Suprapubic skin (tissue), 4 donors: ENCODE measurements around the gene PLEKHB2. TPM values are rescaled to one million over a fixed set of nuclear protein-coding genes. Genes with fewer than 3 reads are reported as not detected.

Experiments
- DNase-seq, 2 donors: peaks; one replicate each; pipeline ENCODE4 v3.0.0-alpha.2; 2019; ENCODE audit warnings: low spot score in 2 of 2
- H3K27ac ChIP-seq: fragments of 200-600 bp; sonication (generic); one replicate; pipeline ENCODE4 v1.5.1; 2019
- H3K27me3 ChIP-seq: fragments of 200-600 bp; sonication (generic); one replicate; pipeline ENCODE4 v1.5.1; 2019
- H3K36me3 ChIP-seq: fragments of 200-600 bp; sonication (generic); one replicate; pipeline ENCODE4 v1.5.1; 2019
- H3K4me1 ChIP-seq: fragments of 200-600 bp; sonication (generic); one replicate; pipeline ENCODE4 v1.5.1; 2019
- H3K4me3 ChIP-seq: fragments of 200-600 bp; sonication (generic); one replicate; pipeline ENCODE4 v1.5.1; 2019; ENCODE audit warnings: mild to moderate bottlenecking
- H3K9me3 ChIP-seq: fragments of 200-600 bp; sonication (generic); one replicate; pipeline ENCODE4 v1.5.1; 2019
- EP300 ChIP-seq: sonication (generic); formaldehyde crosslinking; IDR thresholded peaks from one replicate; pipeline ENCODE4 v1.6.1; 2017; ENCODE audit warnings: antibody characterized with exemption
- POLR2A ChIP-seq, 2 donors: fragments of 450-650 bp; IDR thresholded peaks; one replicate each; pipeline ENCODE4 v1.6.1; 2017; ENCODE audit warnings: antibody characterized with exemption in 2 of 2, mild to moderate bottlenecking in 2 of 2, moderate library complexity in 2 of 2
- POLR2AphosphoS5 ChIP-seq, 3 donors: sonication (generic); formaldehyde crosslinking; IDR thresholded peaks; one replicate each; pipeline ENCODE4 v1.6.1; 2017; ENCODE audit warnings: antibody characterized with exemption in 3 of 3
- WGBS: methylation state at CpG from one replicate; pipeline ENCODE4 v1.1.5; 2018; 5-methylcytosine and 5-hydroxymethylcytosine counted together
- total RNA-seq, 4 donors: library from RNA; depleted of rRNA; stranded (reverse); fragments of >200 nt; gene quantifications; one replicate each; pipeline ENCODE4 v1.1.0, GENCODE V29; 2016
- TF ChIP-seq, protein P1 (sequence below), 2 donors: fragments of 200-600 bp in 1 of 2; fragments of 450-650 bp in 1 of 2; sonication (generic) in 1 of 2; IDR thresholded peaks; one replicate each; pipeline ENCODE4 v1.5.1; 2016 to 2019; ENCODE audit warnings: antibody characterized with exemption in 2 of 2, mild to moderate bottlenecking in 1 of 2, moderate library complexity in 1 of 2

PLEKHB2 gene
- total RNA-seq, 4 donors from 2014 or later = 44.9 to 59.9 (median 54.4) TPM

DNA sequence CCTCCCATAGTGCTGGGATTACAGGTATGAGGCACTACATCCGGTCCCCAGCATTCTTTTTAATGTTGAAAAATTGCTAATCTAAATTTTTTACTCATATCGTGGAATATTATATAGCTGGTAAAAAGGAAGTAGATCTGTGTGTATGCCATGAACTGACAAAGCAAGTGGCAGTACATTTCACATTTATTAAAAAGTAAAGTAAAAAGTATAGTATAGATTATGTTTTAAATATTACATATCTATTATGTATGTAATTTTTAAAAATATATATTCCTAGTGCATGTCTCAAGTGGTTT lies 25.1 kb downstream of the PLEKHB2 start:
- 97% methylated on average over 2 of the region's 2 CpGs for WGBS
- TF ChIP-seq, protein P1, sequence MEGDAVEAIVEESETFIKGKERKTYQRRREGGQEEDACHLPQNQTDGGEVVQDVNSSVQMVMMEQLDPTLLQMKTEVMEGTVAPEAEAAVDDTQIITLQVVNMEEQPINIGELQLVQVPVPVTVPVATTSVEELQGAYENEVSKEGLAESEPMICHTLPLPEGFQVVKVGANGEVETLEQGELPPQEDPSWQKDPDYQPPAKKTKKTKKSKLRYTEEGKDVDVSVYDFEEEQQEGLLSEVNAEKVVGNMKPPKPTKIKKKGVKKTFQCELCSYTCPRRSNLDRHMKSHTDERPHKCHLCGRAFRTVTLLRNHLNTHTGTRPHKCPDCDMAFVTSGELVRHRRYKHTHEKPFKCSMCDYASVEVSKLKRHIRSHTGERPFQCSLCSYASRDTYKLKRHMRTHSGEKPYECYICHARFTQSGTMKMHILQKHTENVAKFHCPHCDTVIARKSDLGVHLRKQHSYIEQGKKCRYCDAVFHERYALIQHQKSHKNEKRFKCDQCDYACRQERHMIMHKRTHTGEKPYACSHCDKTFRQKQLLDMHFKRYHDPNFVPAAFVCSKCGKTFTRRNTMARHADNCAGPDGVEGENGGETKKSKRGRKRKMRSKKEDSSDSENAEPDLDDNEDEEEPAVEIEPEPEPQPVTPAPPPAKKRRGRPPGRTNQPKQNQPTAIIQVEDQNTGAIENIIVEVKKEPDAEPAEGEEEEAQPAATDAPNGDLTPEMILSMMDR (IDR thresholded peaks at IDR 0.05) = no peak
- TF ChIP-seq POLR2A (IDR thresholded peaks at IDR 0.05) = no peak
- no peak for TF ChIP-seq POLR2AphosphoS5 (IDR thresholded peaks at IDR 0.05)
- TF ChIP-seq EP300 = no peak
- Histone ChIP-seq H3K9me3 (no peaks in the 10 kb centered on the region), H3K4me1 (no peaks in the 10 kb centered on the region), H3K27ac (no peak overlapping the region), H3K36me3 (peaks cover 81% of the 10 kb centered on the region), H3K27me3 (no peaks in the 10 kb centered on the region), H3K4me3 (no peak overlapping the region)
- no peak for DNase-seq

DNA sequence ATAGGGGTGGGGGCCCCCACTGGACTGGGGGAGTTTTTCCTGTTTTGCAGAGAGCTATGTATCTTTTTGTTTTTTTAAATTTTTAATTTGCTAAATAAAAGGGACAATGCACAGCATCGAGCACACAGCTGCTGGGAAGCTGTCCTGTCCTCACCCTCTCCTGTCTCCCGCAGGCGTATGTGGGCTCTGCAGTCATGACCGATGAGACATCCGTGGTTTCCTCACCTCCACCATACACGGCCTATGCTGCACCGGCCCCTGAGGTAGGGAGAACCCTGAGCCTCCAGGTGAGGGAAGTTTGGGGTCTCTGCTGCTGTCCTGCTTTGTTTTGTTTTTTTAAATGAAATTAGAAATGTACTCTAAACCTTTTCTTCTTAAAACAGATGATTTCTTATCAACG lies 27.6 kb downstream of the PLEKHB2 start:
- Histone ChIP-seq H3K27me3 (no peaks in the 10 kb centered on the region), H3K36me3 (peaks cover 59% of the 10 kb centered on the region), H3K27ac (no peak overlapping the region), H3K4me1 (no peaks in the 10 kb centered on the region), H3K9me3 (no peaks in the 10 kb centered on the region), H3K4me3 (no peak overlapping the region)
- no peak for DNase-seq
- 90% methylated on average over 8 of the region's 8 CpGs for WGBS
- no peak for TF ChIP-seq POLR2AphosphoS5 (IDR thresholded peaks at IDR 0.05)
- TF ChIP-seq, protein P1 (IDR thresholded peaks at IDR 0.05) = no peak
- no peak for TF ChIP-seq POLR2A (IDR thresholded peaks at IDR 0.05)
- TF ChIP-seq EP300 = no peak

DNA sequence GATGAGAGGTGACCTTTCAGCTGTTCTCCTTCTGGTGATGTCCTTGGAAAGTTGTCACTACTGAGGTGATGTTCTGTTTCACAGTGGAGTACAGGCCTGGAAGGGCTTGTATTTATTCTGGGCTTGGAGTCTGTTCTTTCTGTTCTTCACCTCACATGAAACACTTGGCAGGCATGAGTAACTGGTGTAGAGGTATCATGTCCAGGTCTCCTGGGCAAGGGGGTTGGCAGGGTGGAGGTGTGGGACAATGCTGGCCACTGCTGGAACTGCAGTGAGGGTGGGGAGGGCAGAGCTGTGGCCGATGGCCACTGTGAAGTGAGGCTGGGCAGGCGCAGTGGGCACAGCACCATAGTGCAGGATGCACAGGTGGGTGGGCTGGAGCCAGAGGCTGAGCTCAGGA lies 35.4 kb downstream of the PLEKHB2 start:
- no peak for DNase-seq
- whole genome bisulfite sequencing = 96% methylated on average over 2 of the region's 2 CpGs
- H3K4me3 ChIP-seq = no peak overlapping the region
- H3K27me3 ChIP-seq = no peaks in the 10 kb centered on the region
- TF ChIP-seq, protein P1 (IDR thresholded peaks at IDR 0.05) = no peak
- no peaks in the 10 kb centered on the region for H3K4me1 ChIP-seq
- H3K9me3 ChIP-seq = no peaks in the 10 kb centered on the region
- peaks cover 59% of the 10 kb centered on the region for H3K36me3 ChIP-seq
- no peak overlapping the region for H3K27ac ChIP-seq

DNA sequence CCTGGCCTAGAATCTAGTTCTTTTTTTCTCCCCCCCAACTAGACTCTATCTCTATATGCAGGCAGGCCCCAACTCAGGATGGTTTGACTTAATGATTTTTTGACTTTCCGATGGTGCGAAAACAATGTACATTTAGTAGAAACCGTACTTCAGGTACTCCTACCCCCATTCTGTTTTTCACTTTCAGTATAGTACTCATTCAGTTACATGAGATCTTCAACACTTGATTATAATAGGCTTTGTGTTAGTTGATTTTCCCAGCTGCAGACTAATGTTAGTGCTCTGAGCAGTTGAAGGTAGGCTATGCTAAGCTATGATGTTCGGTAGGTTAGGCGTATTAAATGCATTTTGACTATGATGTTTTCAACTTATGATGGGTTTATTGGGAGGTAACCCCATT lies 37.7 kb downstream of the PLEKHB2 start:
- WGBS = 98% methylated on average over 5 of the region's 5 CpGs
- no peaks in the 10 kb centered on the region for H3K9me3 ChIP-seq
- H3K27ac ChIP-seq = no peak overlapping the region
- peaks cover 76% of the 10 kb centered on the region for H3K36me3 ChIP-seq
- H3K4me3 ChIP-seq = no peak overlapping the region
- no peak for DNase-seq
- H3K4me1 ChIP-seq = no peaks in the 10 kb centered on the region
- no peaks in the 10 kb centered on the region for H3K27me3 ChIP-seq
- TF ChIP-seq EP300 (no peak), POLR2AphosphoS5 (IDR thresholded peaks at IDR 0.05) (no peak), POLR2A (IDR thresholded peaks at IDR 0.05) (no peak)
- TF ChIP-seq, protein P1 (IDR thresholded peaks at IDR 0.05) = no peak

DNA sequence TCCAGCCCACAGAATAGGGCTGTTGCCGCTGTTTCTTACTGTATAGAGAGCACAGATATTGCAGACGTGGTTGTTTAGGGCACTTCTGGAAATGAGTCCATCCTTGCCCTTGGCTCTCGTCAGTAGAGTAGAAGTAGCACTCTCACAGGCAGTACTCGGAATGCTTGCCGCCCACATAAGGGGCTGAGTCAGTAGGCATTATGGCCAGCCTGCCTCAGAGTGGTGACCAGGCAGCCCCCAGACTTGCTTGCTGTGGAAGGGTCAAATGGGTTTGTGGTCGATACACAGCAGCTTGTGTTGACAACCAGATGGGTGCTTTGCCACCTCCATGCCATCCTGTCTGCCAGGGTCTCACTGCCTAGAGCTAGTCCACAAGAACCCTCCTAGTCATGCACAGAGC lies 38.7 kb downstream of the PLEKHB2 start:
- H3K27ac ChIP-seq = no peak overlapping the region
- peaks cover 84% of the 10 kb centered on the region for H3K36me3 ChIP-seq
- H3K9me3 ChIP-seq = no peaks in the 10 kb centered on the region
- WGBS = 92% methylated on average over 5 of the region's 6 CpGs
- H3K4me3 ChIP-seq = no peak overlapping the region
- no peaks in the 10 kb centered on the region for H3K27me3 ChIP-seq
- DNase-seq = no peak
- H3K4me1 ChIP-seq = no peaks in the 10 kb centered on the region
- TF ChIP-seq POLR2A (IDR thresholded peaks at IDR 0.05) (no peak), POLR2AphosphoS5 (IDR thresholded peaks at IDR 0.05) (no peak), EP300 (no peak)
- TF ChIP-seq, protein P1 (IDR thresholded peaks at IDR 0.05) = no peak
